Activated CD8-positive, alpha-beta T cell treated with anti-CD3 and anti-CD28 coated beads, Interleukin-2, amount 10 ng/mL, durations not matched to agents 7 days and 5 days (primary cell): ENCODE data around the gene CPOX. TPM values are rescaled to one million over a fixed set of nuclear protein-coding genes. Genes with fewer than 3 reads are reported as not detected.

Source experiments
- total RNA-seq, 2 experiments: library from RNA; stranded (reverse); gene quantifications; one replicate each; pipeline ENCODE4 v1.2.3, GENCODE V29; 2021

Gene CPOX
- total RNA-seq, 2 experiments from 2014 or later, result 63.8 to 65.3 TPM

Other genes with a start within 250 kb of the CPOX start
- not detected for gene OR5K4, start 239.8 kb downstream of the CPOX start, total RNA-seq
- gene OR5K3, start 202.9 kb downstream of the CPOX start, total RNA-seq, result not detected
- not detected for gene OR5K1, start 130.4 kb downstream of the CPOX start, total RNA-seq
- not detected for gene OR5K2, start 95.9 kb downstream of the CPOX start, total RNA-seq
- 100 to 1,000 TPM; 410 to 414 TPM for gene CLDND1, start 70.7 kb downstream of the CPOX start, total RNA-seq
- gene GPR15, start 61.6 kb downstream of the CPOX start, total RNA-seq, result 10 to 100 TPM; 18.9 to 19.7 TPM
- gene ST3GAL6, start 169.7 kb upstream of the CPOX start, total RNA-seq, result not detected